NCI-H2081 treated with DMSO at 0.1 percent for 48 hours (cell line): ENCODE measurements around the gene SUPT5H.

Source experiments
- DNase-seq: peaks from one replicate; lab custom pipeline; 2025; lab: John Stamatoyannopoulos, UW

The SUPT5H gene

DNA sequence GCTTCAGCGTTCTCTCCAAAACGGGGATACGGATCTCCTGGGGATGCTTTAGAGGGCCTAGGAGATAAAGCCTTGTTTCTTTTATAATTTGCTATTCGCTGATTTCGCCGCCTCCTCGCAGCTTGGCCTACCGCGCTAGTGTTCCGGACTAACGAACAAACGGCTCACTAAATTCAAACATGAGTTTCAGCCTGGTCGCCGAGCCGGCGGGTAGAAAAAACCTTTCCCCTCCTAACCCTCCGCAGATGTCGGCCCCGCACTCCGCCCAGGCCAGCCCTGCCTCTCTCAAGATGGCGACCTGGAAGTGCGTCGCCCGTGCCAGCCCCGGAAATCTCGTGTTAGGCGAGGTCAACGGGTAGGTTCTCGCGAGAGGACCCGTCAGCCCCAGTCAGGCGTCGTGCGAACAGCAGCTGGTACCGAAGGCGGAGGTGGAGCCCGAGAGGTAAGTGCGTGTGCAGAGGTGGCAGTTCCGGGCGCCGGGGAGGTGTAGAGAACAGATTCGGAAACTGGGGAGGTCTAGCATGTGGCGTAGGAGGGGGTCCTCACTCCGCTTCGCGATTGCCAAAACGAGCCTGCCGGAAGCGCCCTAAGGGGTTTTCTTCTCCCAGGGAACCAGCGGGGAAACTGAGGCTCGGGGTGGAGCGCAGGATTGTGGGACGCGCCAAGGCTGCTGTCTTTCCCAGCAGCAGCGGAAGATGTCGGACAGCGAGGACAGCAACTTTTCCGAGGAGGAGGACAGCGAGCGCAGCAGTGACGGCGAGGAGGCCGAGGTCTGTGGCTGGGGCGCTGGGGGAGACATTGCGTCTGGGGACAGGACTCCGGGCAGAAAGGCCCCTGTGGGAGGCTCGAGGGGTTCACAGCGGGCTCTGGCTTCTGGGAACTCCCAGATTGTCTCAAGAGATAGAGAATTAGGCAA, at the start of gene SUPT5H:
Gene SUPT5H (plus strand): TSS at position 387 of the 916 bp plus-strand sequence. CDS start 309 bp downstream, at position 696.
- peak; percentile 82 for DNase-seq

DNA sequence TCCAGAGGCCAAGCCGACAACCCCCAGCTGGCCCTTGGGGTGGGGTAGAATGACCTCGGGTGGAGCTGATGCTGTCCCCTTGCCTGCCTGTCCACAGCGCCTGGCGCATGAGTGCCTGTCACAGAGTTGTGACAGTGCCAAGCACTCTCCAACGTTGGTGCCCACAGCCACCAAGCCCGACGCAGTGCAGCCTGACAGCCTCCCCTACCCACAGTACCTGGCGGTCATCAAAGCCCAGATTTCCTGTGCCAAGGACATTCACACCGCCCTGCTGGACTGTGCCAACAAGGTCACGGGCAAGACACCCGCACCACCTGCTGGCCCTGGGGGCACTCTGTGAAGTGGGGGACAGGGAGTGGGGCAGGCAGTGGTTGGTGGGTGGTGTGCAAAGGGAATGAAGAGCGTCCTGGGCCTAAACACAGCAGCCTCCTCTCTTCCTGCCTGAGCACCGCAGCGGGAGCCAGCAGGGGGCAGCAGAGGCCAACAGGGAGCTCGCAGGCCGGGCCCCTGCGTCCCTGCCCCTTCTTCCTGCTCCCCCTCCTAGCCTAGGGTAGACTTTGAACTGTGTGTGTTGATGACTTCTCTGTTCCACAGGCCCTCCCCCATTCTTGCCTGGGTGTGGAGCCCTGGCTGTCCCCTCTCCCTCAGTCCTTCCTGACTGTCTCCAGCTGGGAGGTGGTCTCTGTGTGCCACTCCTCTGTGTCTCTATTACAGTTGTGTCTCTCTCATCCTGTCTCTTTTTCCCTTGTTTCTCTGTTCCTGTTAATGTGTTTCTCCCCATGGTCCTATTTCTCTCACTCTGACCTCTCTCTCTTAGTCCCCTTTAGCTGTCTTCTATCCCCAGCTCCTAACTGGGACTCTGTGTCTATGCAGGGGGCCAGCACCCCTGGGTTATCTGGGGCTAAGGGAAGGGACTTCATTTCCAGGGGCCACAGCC, 47.8 kb upstream of the SUPT5H start:
- no peak for DNase-seq

DNA sequence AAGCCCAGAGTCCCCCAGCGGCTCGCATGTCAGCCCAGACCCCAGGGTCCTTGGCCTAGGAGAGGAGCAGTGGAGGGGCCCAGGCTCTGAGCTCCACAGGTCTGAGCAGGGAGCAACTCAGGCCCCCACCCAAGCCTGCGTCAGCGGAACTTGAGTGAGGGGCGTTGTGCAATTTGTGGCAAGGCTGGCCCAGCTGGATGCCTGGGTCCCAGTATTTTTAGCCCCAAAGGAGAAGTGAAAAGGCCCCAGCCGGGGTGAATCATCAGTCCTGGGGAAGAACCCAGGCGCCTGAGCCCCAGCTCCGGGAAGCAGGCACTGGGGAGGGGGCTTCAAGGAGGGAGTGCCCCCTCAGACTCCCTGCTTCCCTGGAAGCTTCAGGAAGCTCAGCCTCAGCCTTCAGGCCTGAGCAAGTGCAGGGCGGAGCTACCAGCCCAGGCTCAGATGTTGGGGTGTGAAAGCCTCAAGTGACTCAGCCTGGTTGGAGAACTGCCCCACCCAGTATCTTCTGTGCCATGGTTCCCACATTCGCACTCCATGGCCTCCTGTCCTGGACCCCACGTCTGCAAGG, 47.0 kb upstream of the SUPT5H start:
- DNase-seq = no peak

DNA sequence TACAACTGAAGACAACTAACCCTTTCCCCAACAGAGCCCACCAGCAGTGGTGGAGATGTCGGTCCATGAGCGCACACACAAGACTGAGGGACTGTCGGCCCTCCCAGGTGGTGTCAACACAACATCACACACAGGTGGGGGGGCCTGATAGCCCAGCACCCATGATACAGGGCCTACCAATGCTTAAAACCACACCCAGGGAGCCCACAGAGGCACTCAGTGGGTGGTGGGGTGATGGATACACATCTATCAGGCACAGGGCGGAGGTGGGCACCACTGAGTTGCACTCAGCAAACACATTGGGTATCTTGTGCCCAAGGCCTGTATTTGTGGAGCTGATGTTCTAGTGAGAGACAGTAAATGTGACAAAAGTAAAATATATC, 45.7 kb upstream of the SUPT5H start:
- DNase-seq = no peak

DNA sequence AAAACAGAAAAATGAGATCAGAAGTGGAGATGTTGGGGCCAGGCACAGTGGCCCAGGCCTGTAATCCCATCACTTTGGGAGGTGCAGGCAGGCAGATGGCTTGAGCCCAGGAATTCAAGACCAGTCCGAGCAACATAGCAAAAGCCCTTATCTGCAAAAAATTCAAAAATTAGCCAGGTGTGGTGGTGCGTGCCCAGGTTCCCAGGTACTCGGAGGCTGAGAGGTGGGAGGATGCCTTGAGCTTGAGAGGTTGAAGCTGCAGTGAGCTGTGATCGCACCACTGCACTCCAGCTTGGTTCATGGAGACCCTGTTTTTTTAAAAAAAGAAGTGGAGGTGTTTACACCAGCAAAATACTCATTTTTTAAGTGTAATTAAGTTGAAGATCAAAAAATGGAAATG, 45.3 kb upstream of the SUPT5H start:
- DNase-seq = no peak

DNA sequence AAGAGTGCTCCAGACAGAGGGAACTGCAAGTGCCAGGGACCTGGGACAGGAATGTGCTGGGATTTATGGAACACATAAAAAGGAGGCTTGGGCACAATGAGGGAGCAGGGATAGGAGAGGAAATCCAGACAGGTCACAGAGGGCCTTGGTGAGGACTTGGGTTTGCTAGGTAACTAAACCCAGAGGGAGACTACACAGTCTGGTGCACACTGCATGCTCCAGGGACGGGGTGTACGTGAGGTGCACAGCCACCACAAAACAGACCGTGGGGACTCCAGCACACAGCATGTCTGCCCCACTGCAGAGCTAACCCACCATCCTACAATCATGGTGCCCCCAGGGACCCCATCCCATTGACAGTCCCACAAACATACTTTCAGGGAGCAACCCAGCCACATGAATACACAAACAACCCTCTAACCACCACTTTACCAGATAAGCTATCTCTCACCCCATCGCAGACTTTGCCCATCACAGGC, 44.3 kb upstream of the SUPT5H start:
- DNase-seq = no peak

DNA sequence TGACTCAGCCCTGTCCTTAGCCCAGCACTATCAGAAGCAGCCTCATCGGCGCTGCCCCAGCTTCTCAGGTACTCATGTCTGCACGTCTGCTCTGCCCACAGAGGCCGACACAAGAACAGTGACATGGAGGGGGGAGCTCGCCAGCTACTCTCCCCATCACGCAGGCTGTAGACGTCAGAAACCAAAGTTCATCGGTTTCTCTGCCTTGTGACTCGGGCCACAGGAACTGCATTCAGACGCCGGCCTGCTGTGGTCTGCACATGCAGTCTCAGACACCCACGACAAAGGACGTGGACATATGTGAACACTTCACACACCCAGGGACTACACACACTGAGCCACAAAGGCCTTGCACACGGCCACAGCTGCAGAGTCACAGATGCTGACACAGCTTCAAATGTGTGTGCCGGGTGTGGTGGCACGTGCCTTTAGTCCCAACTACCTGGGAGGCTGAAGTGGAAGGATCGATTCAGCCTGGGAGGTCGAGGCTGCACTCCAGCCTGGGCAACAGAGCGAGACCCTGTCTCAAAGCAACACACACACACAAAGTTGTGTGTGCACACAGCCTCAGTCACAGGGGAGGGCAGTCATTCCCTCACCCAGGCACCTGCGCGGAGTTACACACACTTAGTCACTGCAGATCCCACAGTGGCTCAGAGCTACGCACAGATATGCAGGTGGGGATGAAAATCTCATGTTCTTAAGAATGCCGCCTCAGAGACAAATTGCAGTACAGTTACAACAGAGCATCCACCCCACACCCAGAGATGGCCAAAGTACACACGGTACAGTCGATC, 43.6 kb upstream of the SUPT5H start:
- DNase-seq = no peak

DNA sequence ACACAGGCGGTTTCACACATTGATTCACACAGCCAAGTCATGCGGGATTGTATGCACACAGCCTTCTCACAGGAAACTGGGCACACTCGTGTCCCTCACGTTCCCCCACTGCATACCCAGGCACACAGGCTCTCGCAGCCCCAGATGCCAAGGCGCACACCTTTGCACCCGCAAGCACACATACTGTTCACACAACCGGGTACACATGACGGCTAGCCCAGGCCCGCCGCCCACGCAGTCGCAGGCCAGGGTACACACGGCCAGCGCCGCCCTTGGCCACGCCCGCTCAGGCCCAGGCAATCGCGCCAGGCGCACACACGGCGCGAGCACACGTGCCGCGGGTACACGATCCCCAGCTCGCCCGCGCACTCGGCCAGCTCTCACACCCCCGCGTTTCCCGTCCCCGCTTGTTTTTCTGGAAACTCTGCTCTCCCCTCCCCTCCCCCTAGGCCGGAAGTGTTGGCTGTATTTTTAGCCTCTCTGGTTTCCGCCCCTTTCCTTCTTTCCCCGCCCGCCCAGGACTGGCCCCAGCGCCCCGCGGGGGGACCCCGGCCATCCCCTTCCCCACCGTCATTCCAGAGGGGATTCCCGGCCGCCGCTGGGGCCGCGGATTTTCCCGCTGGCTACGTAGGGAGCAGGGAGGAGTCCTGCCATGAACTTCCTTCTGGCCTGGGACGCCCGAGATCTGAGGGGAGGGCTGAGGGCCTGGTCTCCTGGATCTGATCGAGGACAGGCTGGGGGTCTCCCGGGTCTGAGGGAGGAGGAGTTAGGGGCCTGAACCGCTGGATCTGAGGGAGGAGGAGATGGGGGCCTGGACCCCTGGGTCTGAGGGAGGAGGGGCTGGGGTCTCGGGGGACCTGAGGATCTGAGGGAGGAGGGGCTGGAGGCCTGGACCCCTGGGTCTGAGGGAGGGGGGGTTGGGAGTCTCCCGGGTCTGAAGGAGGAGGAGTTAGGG, 42.8 kb upstream of the SUPT5H start:
- DNase-seq = no peak

DNA sequence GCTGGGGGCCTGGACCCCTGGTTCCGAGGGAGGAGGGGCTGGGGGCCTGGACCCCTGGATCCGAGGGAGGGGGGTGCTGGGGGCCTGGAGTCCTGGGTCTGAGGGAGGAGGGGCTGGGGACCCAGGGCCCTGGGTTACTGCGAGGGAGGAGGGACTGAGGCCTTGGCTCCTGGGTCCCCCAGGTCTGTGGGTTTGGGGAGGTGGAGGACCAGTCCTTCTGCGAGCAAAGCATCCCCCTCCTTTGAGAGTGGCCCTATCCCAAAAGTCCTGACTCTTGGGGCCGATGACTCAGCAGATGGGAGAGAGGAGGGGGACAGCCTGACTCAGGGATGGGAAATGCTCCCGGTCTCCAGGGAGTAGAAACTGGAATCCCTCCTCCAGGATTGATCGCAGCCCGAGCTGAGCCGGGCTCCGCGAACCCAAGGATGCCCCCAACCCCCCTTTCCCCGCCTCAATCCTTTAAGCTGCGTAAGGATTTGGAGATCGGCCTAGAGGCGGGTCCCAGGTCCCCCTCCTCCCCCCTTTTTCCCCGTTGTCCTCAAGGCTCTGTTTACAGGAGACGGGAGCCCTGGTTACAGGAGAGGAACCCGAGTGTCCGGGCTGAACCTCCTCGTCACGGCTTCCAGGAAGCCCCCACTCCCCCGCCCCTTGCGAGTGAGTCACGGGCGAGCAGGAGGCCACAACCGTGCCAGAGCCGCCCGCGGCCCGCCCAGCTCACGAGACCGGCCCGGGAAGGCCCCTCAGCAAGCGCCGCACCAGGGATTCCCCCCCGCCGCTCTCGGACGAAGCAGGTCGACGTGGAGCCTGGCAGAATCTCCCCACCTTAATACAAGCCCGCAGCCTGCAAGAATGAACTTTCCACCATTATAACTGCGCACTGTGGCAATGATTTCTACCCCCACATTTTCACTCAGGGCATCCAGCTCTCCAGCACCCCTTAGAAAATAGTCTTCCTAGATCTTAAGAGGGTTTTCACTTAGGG, 41.8 kb upstream of the SUPT5H start:
- no peak for DNase-seq

DNA sequence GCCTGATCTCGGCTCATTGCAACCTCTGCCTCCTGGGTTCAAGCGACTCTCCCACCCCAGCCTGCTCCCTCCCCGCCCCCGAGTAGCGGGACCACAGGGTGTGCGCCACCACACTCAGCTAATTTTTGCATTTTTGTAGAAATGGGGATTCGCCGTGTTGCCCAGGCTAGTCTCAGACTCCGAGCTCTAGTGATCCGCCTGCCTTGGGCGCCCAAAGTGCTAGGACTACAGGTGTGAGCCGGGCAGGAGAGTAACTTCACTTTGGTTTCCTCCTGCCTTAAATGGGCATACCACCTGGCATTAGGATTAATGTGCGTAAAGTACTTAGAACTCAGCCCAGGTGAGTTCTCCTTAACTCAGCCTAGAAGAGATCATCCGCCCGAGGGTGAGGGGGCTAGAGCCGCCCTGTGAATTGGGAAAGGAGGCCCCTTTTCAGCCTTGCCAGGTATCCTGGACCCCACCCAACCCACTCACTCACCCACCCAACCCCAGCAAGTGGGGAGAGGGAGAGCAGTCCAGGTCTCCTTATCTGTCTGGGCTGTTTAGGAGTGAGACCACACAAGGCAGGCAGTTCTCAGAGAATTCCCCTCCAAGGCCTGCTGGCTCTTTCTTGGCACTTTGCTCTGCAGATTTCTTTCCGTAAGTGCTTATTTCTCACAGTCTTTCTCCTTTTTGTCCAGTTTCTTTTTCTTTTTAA, 40.0 kb upstream of the SUPT5H start:
- DNase-seq = no peak

DNA sequence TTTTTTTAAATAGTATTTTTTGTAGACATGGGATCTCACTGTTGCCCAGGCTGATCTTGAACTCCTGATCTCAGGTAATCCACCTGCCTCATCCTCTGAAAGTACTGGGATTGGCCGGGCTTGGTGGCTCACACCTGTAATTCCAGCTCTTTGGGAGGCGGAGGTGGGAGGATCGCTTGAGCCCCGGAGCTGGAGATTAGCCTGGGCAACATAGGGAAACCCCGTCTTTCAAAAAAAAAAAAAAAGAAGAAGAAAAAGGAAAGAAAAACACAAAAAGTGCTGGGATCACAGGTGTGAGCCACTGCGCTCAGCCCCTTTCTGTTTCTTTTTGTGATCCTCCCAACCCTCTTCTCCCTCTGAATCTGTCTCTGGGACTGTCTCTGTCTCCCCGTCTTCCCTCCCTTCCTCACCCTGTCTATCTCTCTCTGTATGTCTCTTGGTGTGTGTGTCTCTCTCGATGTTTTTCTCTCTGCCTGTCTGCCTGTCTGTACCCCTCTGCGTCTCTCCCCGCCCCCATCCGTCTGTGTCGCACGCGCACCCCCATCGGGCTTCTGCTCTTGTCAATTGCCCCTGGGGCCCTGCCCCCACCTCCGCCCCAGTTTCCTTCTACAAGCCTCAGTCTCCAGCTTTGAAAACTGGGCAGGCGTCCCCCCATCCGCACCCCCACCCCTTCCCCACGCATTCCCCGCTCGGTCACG, 39.3 kb upstream of the SUPT5H start:
- no peak for DNase-seq

DNA sequence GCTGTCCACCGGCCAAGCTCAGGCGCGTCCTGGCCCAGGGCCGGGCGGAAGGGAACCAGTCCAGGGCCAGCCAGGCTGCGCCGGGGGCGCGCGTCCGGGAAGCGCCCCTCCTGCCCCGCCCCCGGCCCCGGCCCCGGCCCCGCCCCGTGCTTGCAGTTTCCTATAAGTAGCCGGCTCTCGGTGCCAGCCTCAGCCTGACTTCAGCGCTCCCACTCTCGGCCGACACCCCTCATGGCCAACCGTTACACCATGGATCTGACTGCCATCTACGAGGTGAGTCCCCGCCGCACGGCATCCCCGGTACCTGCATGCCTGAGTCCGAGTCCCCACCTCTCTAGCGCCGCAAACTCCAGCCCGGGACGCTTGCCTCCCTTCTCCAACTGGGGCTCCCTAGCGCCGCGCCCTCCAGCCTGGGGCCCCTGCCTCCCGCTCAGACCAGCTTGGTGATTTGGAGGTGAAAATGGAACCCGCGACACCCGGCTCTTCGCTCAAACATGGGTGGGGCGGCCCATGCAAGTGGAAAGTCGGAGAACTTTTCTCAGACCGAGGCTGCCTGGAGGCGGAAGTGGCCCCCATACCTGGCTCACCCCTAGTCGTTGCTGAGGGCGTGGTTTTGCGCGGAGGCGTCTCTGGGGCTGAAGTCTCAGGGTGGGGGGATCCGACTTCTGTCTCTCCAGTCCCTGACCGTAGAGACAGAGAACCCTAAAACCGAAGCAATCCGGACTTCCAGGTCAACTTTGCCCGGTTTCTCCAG, 38.5 kb upstream of the SUPT5H start, which contains the start of gene ZFP36:
Gene ZFP36 (plus strand): TSS at position 192 of the 754 bp plus-strand sequence. CDS start 58 bp downstream, at position 250.
- no peak for DNase-seq

DNA sequence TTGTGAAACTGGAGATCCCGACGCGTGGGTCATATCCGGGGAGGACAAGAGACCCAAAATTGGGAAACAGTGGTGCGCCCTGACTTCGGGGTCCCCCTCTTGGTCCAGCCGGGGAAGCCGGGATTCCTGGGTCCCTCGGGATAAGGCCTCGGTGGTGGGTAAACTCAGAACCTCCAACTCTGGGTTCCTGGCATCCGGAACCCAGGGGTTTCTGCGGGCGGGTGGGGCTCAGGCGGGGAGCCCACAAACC, 38.0 kb upstream of the SUPT5H start:
- no peak for DNase-seq

DNA sequence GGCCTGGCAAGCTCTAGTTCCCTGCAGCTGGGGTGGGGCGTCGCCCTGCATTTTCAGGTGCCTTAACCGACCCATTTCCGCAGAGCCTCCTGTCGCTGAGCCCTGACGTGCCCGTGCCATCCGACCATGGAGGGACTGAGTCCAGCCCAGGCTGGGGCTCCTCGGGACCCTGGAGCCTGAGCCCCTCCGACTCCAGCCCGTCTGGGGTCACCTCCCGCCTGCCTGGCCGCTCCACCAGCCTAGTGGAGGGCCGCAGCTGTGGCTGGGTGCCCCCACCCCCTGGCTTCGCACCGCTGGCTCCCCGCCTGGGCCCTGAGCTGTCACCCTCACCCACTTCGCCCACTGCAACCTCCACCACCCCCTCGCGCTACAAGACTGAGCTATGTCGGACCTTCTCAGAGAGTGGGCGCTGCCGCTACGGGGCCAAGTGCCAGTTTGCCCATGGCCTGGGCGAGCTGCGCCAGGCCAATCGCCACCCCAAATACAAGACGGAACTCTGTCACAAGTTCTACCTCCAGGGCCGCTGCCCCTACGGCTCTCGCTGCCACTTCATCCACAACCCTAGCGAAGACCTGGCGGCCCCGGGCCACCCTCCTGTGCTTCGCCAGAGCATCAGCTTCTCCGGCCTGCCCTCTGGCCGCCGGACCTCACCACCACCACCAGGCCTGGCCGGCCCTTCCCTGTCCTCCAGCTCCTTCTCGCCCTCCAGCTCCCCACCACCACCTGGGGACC, 37.6 kb upstream of the SUPT5H start:
- DNase-seq = no peak

DNA sequence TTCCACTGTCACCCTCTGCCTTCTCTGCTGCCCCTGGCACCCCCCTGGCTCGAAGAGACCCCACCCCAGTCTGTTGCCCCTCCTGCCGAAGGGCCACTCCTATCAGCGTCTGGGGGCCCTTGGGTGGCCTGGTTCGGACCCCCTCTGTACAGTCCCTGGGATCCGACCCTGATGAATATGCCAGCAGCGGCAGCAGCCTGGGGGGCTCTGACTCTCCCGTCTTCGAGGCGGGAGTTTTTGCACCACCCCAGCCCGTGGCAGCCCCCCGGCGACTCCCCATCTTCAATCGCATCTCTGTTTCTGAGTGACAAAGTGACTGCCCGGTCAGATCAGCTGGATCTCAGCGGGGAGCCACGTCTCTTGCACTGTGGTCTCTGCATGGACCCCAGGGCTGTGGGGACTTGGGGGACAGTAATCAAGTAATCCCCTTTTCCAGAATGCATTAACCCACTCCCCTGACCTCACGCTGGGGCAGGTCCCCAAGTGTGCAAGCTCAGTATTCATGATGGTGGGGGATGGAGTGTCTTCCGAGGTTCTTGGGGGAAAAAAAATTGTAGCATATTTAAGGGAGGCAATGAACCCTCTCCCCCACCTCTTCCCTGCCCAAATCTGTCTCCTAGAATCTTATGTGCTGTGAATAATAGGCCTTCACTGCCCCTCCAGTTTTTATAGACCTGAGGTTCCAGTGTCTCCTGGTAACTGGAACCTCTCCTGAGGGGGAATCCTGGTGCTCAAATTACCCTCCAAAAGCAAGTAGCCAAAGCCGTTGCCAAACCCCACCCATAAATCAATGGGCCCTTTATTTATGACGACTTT, 36.8 kb upstream of the SUPT5H start:
- DNase-seq = no peak
